ENCODE data around the gene TESK2.
A peak's percentile ranks its signal among the peaks of the same experiment; 100 is the strongest.
"Not testable (repeated sequence)": the region's sequence is repeated elsewhere in the genome, so short reads cannot be mapped to it uniquely, and the experiment has no call there.

The TESK2 gene

GRCh38 chr1:45510036-45510971 lies 19.3 kb upstream of the TESK2 start:
- DNase-seq (ENCODE audit: low spot score), result no peak

- no peak for DNase-seq (ENCODE audit: low spot score)
Observed at GRCh38 chr1:45508295-45509151, 17.6 kb upstream of the TESK2 start.

- no peak for DNase-seq (ENCODE audit: low spot score)
Observed at GRCh38 chr1:45507893-45508292, 16.9 kb upstream of the TESK2 start.

GRCh38 chr1:45507195-45507594 lies 16.2 kb upstream of the TESK2 start:
- DNase-seq (ENCODE audit: low spot score), result no peak

- DNase-seq (ENCODE audit: low spot score), result no peak
Observed at GRCh38 chr1:45503462-45504360, 12.7 kb upstream of the TESK2 start.

GRCh38 chr1:45501505-45501859 lies 10.5 kb upstream of the TESK2 start:
- no peak for DNase-seq (ENCODE audit: low spot score)

- no peak for DNase-seq (ENCODE audit: low spot score)
Observed at GRCh38 chr1:45499415-45499769, 8.4 kb upstream of the TESK2 start.

GRCh38 chr1:45498279-45498678 lies 7.3 kb upstream of the TESK2 start:
- DNase-seq (ENCODE audit: low spot score), result no peak

- peak; percentile 41 for DNase-seq (ENCODE audit: low spot score)
Observed at GRCh38 chr1:45493116-45493697, 2.2 kb upstream of the TESK2 start.

- DNase-seq (ENCODE audit: low spot score), result no peak
Observed at GRCh38 chr1:45492691-45493090, 1.7 kb upstream of the TESK2 start.

- DNase-seq (ENCODE audit: low spot score), result no peak
Observed at GRCh38 chr1:45491487-45492260, 711 bp upstream of the TESK2 start.

GRCh38 chr1:45490121-45490625 lies 790 bp downstream of the TESK2 start:
- no peak for DNase-seq (ENCODE audit: low spot score)

- DNase-seq (ENCODE audit: low spot score), result not testable (repeated sequence)
Observed at GRCh38 chr1:45489379-45489778, 1.6 kb downstream of the TESK2 start.

- no peak for DNase-seq (ENCODE audit: low spot score)
Observed at GRCh38 chr1:45488666-45489377, 2.1 kb downstream of the TESK2 start.

- no peak for DNase-seq (ENCODE audit: low spot score)
Observed at GRCh38 chr1:45485949-45486348, 5.0 kb downstream of the TESK2 start.

- no peak for DNase-seq (ENCODE audit: low spot score)
Observed at GRCh38 chr1:45479039-45479748, 11.8 kb downstream of the TESK2 start.

GRCh38 chr1:45478121-45478814 lies 12.7 kb downstream of the TESK2 start:
- no peak for DNase-seq (ENCODE audit: low spot score)

GRCh38 chr1:45477646-45478045 lies 13.3 kb downstream of the TESK2 start:
- no peak for DNase-seq (ENCODE audit: low spot score)

GRCh38 chr1:45474194-45474593 lies 16.8 kb downstream of the TESK2 start:
- not testable (repeated sequence) for DNase-seq (ENCODE audit: low spot score)
